Measurements from ENCODE around the gene STEAP3. TPM values are rescaled to one million over a fixed set of nuclear protein-coding genes. Genes with fewer than 3 reads are reported as not detected.
A peak's percentile ranks its signal among the peaks of the same experiment; 100 is the strongest.

The STEAP3 gene, protein sequence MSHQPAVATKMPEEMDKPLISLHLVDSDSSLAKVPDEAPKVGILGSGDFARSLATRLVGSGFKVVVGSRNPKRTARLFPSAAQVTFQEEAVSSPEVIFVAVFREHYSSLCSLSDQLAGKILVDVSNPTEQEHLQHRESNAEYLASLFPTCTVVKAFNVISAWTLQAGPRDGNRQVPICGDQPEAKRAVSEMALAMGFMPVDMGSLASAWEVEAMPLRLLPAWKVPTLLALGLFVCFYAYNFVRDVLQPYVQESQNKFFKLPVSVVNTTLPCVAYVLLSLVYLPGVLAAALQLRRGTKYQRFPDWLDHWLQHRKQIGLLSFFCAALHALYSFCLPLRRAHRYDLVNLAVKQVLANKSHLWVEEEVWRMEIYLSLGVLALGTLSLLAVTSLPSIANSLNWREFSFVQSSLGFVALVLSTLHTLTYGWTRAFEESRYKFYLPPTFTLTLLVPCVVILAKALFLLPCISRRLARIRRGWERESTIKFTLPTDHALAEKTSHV
- 7.7 and 7.8 TPM in 2 replicates for total RNA-seq

DNA sequence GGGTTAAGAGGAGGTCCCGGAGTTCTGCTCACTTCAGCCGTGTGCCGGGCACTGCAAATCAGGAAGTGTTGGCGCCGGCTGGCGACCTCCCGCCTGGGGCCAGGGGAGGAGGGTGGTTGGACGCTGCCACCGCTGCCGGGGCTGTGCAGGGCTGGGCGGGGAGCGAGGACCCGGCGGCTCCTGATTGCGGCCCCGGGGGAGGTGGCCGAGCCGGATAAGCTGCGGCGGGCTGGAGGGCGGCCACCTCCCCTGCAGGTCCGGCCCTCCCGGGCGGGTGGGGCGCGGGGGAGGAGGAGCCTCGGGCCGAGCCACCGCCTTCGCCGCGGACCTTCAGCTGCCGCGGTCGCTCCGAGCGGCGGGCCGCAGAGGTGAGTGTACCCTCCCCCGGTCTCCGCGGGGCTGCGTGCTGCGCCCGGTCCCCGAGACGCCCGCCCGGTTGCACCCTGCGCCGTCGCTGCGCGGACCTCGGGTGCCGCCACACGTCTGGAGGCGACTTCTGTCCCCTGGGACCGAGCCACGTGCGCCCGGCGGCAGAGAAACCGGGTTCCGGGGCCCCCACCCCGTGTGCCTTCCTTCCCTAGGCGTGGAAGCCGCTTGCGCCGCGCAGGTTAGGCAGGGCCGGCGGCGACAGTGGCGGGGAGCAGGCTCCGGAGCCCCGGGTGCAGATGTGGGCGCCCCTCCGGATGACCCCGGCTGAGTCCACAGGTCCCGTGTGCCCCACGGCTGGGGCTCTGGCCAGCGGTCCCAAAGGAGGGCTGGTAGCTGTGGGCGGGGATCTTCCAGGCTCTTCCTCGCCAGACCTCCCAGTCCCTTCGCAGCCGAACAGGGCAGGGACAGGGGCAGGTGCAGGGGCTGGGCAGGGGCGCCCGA is at the start of gene STEAP3:
Gene STEAP3 (plus strand): TSS at position 314 of the 870 bp plus-strand sequence. CDS start 7,179 bp downstream, outside the sequence.
- DNase-seq (ENCODE audit: low read depth in 2 of 2): peak in 1 of 2 donors; percentile 79

DNA sequence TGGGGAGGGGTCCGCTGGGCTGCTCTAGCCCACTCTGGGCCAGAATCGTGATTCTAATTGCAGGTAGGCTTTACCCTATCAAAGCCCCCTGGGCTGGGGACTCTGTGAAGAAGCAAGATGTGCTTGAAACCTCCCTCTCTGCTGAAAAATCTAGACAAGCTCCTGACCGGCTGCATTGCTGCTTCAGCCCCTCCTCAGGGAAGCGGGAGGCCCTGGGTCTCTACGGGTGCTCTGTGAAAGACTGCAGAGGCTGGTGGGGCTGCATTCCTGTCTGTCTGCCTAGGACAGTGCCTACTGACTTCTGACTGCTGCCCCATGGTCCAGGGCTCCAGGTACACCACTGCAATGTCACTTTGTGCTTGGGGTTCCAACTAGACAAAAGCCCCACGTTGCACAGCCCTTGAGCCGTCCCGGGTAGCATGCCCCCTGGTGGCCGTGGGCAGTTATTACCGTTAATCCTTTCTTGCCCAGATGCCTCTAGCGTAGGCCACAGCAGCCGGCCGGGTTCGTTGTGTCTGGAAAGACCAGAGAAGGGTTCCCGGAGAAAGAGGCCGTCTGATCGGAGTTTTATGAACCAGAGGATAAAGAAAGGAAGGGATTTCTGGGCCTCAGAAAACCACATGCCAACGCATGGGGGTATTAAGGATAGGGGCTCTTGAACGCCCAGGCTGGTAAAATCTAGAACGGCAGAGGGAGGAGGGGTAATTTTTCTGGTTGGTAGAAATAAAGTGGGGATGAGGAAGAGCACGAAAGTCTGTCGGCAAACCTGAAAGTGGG is 49.2 kb upstream of the STEAP3 start:
- peak; percentile 6 to 35 for DNase-seq (ENCODE audit: low read depth in 2 of 2)

DNA sequence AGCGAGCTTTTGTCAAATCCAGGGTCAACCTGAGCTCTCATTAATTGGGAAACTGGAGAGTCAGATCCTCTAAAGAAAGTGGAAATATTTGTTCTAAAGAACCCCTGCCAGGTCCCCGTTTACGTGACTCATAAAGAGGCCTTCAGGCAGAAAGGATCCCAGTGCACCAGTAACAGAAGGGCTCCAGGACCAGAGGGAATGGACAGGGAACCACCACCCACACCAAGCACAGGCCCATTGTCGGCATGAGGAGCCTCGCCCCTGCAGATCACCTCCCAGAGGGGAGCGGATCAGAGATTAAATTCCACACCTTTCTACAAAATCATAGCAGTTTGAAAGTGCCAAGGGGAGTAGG is 48.7 kb upstream of the STEAP3 start:
- no peak for DNase-seq (ENCODE audit: low read depth in 2 of 2)

DNA sequence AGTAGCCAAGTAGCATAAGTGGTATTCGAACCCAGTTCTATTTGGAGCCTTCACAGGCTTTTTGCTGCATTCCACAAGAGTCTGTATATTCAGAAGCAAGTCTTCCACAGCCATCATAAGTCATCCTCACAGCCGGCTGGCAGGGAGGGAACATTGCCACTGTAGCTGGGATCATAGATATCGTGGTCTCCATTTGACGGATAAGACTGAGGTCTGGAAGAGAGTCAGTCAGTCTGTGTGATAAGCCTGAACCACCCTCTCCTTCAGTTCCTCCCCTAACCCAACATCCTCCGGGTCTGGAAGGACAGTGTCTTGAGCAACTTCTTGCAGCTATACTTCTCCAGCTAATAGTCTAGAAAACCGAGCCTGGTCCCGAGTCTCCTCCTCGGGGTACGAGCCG is 48.1 kb upstream of the STEAP3 start:
- DNase-seq (ENCODE audit: low read depth in 2 of 2): no peak

DNA sequence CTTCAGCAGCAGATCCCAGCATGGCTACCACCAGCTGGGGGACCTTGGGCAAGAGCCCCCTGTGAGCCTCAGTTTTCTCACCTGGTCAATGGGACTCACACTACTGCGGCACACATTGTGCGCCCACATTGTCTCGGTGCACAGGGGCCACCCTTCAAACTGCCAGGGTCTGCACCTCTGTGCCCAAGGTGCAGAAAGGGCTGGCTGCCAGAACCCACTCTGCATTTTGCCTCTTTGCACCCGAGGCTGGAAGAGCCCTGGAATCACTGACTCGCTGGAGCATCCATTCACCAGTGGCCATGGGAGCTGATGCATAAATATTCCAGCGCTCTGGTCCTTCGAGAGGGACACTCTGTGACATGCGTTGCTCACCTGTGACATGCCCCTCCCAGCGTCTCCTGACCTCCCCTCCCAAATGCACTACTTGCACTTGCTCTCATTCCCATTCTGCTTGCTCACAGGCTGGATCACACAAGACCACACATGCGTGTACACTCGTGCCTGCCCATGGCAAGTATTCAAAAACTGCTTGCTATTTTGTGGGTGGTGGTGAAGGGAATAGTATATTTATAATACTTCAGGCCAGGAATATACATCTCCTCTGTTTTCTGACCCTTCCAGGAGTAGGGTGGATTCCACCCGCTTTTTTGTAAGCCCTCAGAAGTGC is 46.3 kb upstream of the STEAP3 start:
- no peak for DNase-seq (ENCODE audit: low read depth in 2 of 2)

DNA sequence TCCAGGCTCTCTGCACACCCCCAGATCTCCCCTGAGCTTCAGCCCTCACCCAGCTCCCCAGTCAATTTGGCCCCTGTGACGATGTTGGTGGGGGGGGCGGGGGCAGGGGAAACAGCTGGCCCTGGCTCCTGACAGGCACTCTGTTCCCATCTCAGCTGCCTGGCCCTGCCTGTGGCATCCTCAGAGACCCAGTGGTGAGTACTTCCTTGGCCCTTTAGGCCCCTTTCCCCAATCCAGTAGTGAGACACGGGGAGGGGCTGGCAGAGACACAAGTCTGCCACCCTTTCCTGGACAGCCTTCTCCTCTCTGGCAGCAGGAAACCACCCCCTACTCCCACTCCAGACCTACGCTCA is 45.8 kb upstream of the STEAP3 start:
- no peak for DNase-seq (ENCODE audit: low read depth in 2 of 2)

DNA sequence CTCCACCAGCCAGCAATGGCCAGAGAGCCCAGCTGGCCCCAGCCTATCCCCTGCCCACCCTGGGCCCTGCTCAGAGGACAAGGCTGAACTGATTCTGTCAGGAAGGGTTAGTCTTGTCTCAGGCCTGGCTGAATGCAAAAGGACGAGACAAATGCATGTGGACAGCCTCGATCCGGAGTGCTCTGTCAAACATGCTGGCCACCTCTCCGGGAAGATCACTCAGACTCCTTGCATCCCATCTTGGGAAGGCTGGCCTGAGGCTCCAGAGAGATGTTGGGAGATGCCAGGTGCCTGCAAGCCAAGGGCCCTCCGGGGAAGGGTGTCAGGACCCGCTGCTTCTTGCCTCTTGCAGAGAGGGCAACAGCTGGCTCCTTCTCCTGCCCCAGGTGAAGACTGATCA is 44.9 kb upstream of the STEAP3 start:
- no peak for DNase-seq (ENCODE audit: low read depth in 2 of 2)

DNA sequence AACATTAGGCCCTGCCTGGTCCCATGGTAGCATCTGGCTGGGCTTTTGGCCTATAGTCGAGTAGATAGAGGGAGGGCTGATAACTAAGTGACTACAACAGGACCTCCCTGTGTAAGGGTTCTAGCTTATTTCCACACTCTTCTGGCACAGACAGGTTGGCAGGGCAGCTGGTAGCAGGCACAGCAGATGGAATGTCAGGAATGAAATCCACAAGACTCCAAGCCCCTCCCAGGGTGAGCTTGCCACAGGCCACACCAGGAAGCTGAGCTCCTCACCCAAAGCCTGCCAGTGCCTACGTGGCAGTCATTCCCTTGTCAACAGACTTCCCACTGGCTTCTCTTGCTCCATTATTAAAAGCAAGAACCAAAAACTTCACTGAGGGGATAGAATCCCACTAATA is 44.4 kb upstream of the STEAP3 start:
- no peak for DNase-seq (ENCODE audit: low read depth in 2 of 2)

DNA sequence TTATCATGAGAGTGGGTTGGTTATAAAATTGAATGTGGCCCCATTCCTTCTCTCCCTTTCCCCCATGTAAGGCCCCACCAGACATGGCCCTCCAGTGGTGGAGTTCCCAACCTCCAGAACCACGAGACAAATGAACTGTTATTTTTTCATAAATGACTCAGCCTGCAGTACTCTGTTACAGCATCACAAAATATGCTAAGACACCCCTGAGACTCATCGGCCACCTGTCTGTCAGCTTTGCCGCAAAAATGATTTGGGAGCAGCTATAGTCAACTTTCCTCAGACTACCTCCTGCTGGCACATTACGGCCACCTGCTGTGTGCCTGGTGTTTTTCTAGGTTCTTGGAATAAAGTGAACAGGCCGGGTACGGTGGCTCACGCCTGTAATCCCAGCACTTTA is 43.6 kb upstream of the STEAP3 start:
- DNase-seq (ENCODE audit: low read depth in 2 of 2): no peak

DNA sequence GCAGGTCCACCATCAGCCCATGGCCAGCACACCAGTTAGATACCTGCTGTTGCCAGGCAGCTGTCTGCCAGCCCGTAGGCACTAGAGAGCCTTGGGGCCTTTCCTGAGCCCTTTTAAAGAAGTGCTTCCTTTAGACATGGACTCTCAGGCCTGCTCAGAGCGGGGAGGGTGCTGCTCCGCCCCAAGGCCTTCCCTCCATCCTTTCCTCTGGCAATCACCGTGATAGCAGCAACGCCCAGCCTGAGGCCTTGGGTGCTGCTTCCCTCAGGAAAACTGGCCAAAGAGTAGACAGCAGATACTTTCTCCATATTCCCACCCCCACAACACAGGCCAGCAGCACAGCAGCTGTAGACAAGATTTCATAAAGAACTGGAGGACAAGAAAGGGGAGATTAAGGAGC is 42.7 kb upstream of the STEAP3 start:
- DNase-seq (ENCODE audit: low read depth in 2 of 2): no peak

DNA sequence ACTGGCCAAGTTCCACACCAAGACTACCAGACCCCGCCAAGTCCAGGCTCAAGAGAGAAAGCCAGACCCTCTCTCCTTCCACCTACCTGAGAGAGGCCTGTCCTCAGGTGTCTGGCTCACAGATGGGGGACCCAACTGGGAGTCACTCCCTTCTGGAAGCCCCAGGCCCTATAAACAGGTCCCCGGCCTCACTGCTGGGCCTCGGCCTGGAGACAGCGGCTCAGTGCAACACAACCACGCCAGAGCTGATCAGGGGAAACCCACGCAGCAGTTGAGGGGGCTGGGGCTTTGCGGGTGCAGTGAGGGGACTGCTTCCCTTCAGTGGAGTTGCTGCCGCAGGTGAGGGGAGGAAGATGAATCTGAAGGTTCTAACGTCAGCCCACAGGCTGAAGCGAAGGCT is 42.2 kb upstream of the STEAP3 start:
- DNase-seq (ENCODE audit: low read depth in 2 of 2): no peak

DNA sequence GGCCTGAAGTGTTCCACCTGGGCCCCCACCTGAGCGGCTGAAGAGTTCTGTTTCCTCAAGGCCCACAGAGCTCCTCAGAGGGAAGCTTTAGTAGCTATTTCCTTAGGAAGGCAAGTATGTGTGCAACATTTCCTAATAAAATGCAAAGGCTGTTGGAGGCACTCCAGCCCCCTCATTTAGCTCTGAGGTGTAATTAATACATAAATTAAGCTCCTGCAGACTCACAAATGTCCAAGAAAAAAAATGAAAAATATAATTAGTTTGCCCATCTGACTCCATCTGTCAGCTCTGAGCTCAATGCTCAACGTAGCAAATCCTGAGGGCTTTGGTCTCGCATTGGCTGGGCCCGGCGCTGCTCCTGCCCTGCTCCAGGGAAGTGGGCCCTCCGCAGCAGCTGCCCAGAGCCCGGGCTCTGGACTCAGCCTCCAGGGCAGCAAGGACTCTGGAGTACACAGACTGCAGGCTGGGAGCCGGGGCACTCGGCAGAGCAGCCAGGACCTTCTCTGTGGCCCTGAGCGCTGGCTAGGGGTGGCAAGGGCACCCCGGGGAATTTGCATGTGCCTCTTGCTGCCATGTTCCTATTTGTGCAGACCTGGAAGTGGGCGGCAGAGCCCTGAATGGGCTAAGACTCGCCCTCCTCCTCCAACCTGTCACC is 41.7 kb upstream of the STEAP3 start:
- no peak for DNase-seq (ENCODE audit: low read depth in 2 of 2)

DNA sequence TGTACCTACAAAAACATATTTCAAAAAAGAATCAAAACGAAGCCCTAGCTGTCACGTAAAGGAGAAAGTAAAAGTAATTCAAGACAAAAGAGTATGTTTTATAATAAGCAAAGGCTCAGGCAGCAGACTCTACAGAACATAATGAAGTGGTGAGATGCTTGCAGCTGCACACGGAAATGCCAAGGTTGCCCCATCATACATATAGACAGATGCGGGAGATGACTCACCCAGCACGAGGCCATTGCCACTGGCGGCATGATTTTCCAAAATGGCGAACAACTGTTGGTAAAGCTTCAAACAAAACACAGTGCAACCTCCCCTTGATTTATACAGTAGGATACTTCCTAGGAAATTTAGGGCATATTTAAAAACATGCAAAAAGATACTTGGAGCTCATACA is 39.1 kb upstream of the STEAP3 start:
- DNase-seq (ENCODE audit: low read depth in 2 of 2): no peak

DNA sequence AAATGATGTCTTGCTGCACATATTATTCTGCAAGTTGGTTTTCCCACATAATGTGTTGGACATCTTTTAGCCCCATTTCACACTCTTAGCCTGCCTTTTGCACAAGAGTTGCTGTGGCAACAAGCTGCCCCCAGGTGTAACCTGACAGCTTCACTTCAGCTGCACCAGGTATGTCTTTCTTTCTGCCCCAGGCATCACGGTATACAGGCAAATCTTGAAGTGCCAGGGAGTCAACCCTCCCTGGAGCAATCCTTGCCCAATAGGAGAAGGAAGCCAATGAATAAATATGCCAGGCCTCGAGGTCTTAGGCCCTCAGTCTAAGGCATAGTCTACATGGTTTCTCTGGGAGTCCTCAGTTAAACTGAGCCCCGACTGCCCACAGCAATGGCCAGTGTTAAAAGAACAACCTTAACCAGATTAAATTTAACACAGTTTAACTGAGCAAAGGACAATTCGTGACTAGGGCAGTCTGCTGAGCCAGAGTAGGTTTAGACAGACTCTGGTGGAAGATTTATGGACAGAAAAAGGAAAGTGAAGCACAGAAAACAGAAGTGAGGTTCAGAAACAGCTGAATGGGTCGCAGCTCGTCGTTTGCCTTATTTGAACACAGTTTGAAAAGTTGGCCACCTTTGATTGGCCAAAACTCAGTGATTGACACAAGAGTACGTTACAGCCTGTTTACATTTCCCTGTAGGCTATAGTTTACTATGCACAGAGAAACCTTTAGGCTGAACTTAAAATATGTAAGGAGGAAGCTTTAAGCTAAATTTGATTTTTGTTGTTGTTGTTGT is 33.1 kb upstream of the STEAP3 start:
- DNase-seq (ENCODE audit: low read depth in 2 of 2): no peak

DNA sequence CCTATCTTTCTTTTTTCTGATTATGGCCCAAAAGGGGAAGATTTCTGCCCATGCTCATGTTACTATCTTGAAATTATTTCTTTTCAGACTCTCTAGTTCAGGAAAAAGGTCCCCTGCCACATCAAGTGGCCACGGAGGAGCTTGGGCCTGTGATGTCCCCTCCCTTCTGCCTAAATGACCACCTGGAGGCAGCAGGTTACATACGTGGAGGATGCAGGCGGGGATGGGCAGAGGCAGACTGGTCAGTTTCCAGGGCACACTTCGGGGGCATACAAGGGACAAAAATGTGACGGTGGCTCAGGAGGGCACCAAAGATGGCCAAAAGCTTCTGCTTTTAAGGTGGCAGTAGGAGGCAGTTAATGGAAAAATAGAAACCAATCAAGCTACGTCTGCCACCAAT is 30.7 kb upstream of the STEAP3 start:
- DNase-seq (ENCODE audit: low read depth in 2 of 2): no peak

DNA sequence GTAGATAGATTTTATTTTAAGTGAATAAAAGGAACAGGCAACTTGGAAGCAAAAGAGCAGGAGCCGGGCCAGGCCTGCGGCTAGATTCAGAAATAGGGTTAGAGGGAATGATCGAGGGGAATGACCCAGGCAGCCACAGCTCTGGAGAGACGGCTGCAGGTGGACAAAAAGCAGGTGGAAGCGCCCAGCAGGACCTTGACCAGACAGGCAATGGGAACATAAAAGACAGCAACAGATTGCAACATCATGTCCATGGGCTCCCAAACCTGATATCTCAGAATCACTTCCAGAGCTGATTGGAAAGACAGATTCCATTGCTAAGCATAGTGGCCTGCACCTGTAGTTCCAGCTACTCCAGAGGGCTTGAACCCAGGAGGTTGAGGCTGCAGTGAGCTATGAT is 28.6 kb upstream of the STEAP3 start:
- no peak for DNase-seq (ENCODE audit: low read depth in 2 of 2)

DNA sequence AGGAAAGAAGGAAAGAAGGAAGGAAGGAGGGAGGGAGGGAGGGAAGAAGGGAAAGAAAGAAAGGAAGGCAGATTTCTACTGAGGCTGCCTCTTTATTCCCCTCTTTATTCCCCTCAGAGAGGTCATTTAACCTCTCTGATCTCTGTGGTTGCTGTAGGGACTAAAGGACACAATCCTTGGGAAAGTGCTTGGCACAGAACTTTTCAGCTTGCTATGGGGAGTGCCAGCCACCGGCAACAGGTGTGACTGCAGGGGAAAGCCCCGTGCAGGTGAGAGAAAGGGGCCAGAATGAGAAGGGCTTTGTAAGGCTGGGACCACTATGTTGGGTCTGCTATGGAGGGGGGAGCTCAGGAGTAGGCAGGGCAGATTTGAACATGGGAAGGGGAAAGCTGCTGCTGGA is 27.7 kb upstream of the STEAP3 start:
- DNase-seq (ENCODE audit: low read depth in 2 of 2): no peak

DNA sequence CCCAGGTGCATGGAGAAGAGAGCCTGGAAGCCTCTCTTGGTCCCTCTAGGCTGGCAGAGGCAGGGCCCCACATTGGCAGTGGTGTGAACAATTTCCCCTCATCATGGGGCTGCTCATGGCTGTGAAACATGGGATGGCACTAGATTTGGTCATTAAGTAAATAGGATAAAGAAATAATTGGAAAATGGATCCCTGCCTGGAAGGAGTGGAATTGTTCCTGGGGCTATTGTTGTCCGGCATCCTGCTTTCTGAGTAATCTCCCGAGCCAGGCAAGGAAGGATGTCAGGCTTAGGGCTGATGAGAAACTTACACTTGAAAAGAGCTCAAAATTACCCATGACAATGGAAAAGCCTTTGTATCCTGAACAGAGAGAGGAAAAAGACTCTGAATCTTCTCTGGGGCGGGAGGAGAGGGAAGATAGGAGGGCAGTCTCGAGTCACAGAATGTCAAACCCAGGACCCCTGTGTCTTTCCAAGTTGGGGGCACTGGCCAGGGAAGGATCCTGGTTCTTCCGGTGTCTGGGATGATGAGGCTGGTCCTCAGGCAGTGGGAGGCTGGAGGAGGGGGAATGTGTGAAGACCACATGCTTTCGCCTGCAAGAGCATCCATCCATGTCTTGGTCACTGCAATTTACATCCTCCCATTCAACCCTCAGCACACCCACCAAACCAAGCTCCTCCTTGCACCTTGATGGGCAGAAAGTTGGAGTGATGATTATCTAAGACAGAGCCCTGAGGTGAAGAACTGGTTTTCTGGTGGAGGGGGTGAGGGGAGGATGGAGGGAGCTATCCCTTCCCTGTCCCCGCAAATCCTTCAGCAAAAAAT is 27.1 kb upstream of the STEAP3 start:
- DNase-seq (ENCODE audit: low read depth in 2 of 2): peak in 1 of 2 donors; percentile 34

DNA sequence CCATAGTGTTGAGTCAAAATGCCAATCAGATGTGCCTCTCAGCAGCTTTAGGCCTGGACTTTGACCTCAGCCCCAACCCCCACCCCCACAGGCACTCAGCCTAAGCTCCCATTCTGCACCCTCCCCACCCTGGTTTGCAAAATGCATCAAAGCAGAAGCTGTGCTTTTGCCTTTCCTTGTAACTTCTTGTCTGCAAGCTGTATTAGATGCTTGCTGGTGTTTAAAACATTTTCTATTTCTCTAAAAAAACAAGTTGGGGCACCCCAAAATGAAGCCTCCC is 26.6 kb upstream of the STEAP3 start:
- DNase-seq (ENCODE audit: low read depth in 2 of 2): no peak

All from dermis microvascular lymphatic vessel endothelial cell (primary cell).